Hepatocyte (in vitro differentiated cells): ENCODE results near the gene OGDH. TPM values are rescaled to one million over a fixed set of nuclear protein-coding genes. Genes with fewer than 3 reads are reported as not detected.
A peak's percentile ranks its signal among the peaks of the same experiment; 100 is the strongest.

Experiments used
- DNase-seq: peaks from one replicate; pipeline ENCODE4 v3.0.0-alpha.2; 2016; ENCODE audit warnings: low spot score
- H2AFZ ChIP-seq: fragments of 200-600 bp; sonication (generic); 2 replicates; pipeline ENCODE4 v1.6.0; 2016; ENCODE audit warnings: antibody characterized with exemption, mild to moderate bottlenecking
- H3K27ac ChIP-seq: fragments of 200-600 bp; sonication (generic); 2 replicates; pipeline ENCODE4 v1.5.1; 2016; ENCODE audit warnings: mild to moderate bottlenecking
- H3K27me3 ChIP-seq: fragments of 200-600 bp; sonication (generic); 2 replicates; pipeline ENCODE4 v1.6.1; 2016
- H3K36me3 ChIP-seq: fragments of 200-600 bp; sonication (generic); replicated peaks from 2 replicates; pipeline ENCODE4 v1.5.1; 2016; ENCODE audit warnings: low read depth; ENCODE audit not compliant: insufficient read depth
- H3K4me1 ChIP-seq: fragments of 200-600 bp; sonication (generic); 2 replicates; pipeline ENCODE4 v1.5.1; 2016; ENCODE audit warnings: mild to moderate bottlenecking, moderate library complexity; ENCODE audit not compliant: insufficient read depth
- H3K4me2 ChIP-seq: fragments of 200-600 bp; sonication (generic); 2 replicates; pipeline ENCODE4 v1.6.0; 2016
- H3K4me3 ChIP-seq: fragments of 200-600 bp; sonication (generic); 2 replicates; pipeline ENCODE4 v1.5.1; 2016; ENCODE audit warnings: mild to moderate bottlenecking
- H3K79me2 ChIP-seq: fragments of 200-600 bp; sonication (generic); 2 replicates; pipeline ENCODE4 v1.6.0; 2017; ENCODE audit warnings: mild to moderate bottlenecking
- H3K9me2 ChIP-seq: fragments of 200-600 bp; sonication (generic); replicated peaks from 2 replicates; pipeline ENCODE4 v1.6.0; 2017; ENCODE audit warnings: mild to moderate bottlenecking; ENCODE audit not compliant: insufficient read depth
- H3K9me3 ChIP-seq: fragments of 200-600 bp; sonication (generic); 2 replicates; pipeline ENCODE4 v1.5.1; 2016; ENCODE audit warnings: low read depth, mild to moderate bottlenecking
- H4K20me1 ChIP-seq: fragments of 200-600 bp; sonication (generic); 2 replicates; pipeline ENCODE4 v1.6.0; 2016; ENCODE audit warnings: mild to moderate bottlenecking; ENCODE audit not compliant: insufficient read depth, poor library complexity, severe bottlenecking
- EZH2 ChIP-seq: fragments of 200-600 bp; sonication (generic); IDR thresholded peaks from 2 replicates; pipeline ENCODE4 v1.6.1; 2016; ENCODE audit warnings: antibody characterized with exemption, mild to moderate bottlenecking, borderline replicate concordance
- EZH2phosphoT487 ChIP-seq: fragments of 200-600 bp; sonication (generic); IDR thresholded peaks from one replicate; pipeline ENCODE4 v1.6.1; 2018; ENCODE audit warnings: antibody characterized with exemption, mild to moderate bottlenecking, low read depth, moderate library complexity; ENCODE audit not compliant: unreplicated experiment, severe bottlenecking
- WGBS: methylation state at CpG from one replicate; pipeline ENCODE4 v1.1.6; 2016; ENCODE audit warnings: low lambda C conversion rate; ENCODE audit errors: missing lambda C conversion rate; 5-methylcytosine and 5-hydroxymethylcytosine counted together
- polyA plus RNA-seq: library from polyadenylated mRNA; unstranded; fragments of >200 nt; fragmentation: Nextera tagmentation; extraction: Ambion mirVana; gene quantifications from 2 replicates; pipeline ENCODE4 v1.2.1, GENCODE V29; 2016
- total RNA-seq: library from RNA; depleted of rRNA; stranded (reverse); fragments of >200 nt; gene quantifications from 2 replicates; pipeline ENCODE4 v1.2.3, GENCODE V29; 2014
- TF ChIP-seq, protein P1 (sequence below): fragments of 200-600 bp; sonication (generic); IDR thresholded peaks from 2 replicates; pipeline ENCODE4 v1.5.1; 2016; ENCODE audit warnings: antibody characterized with exemption, mild to moderate bottlenecking; ENCODE audit not compliant: poor library complexity

OGDH gene
- total and polyA plus RNA-seq, 2 experiments from 2014 or later, result 40.8 to 65.3 TPM

GRCh38 chr7:44615149-44615611, 8.8 kb downstream of the OGDH start:
- no peaks in the 10 kb centered on the region for H3K27me3 ChIP-seq
- H3K27ac ChIP-seq, result peak overlapping the region; percentile 94
- H2AFZ ChIP-seq, result no peak overlapping the region
- no peak overlapping the region for H3K4me3 ChIP-seq
- no peaks in the 10 kb centered on the region for H3K9me2 ChIP-seq
- 64% methylated on average over 2 of the region's 2 CpGs for WGBS
- TF ChIP-seq EZH2 (no peak), EZH2phosphoT487 (no peak)
- TF ChIP-seq, protein P1, sequence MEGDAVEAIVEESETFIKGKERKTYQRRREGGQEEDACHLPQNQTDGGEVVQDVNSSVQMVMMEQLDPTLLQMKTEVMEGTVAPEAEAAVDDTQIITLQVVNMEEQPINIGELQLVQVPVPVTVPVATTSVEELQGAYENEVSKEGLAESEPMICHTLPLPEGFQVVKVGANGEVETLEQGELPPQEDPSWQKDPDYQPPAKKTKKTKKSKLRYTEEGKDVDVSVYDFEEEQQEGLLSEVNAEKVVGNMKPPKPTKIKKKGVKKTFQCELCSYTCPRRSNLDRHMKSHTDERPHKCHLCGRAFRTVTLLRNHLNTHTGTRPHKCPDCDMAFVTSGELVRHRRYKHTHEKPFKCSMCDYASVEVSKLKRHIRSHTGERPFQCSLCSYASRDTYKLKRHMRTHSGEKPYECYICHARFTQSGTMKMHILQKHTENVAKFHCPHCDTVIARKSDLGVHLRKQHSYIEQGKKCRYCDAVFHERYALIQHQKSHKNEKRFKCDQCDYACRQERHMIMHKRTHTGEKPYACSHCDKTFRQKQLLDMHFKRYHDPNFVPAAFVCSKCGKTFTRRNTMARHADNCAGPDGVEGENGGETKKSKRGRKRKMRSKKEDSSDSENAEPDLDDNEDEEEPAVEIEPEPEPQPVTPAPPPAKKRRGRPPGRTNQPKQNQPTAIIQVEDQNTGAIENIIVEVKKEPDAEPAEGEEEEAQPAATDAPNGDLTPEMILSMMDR, result no peak
- peaks cover 99% of the 10 kb centered on the region for H3K79me2 ChIP-seq
- no peaks in the 10 kb centered on the region for H3K9me3 ChIP-seq
- H3K4me2 ChIP-seq, result peak overlapping the region; percentile 38
- DNase-seq, result peak; percentile 84
- peaks cover 11% of the 10 kb centered on the region for H4K20me1 ChIP-seq
- peaks cover 32% of the 10 kb centered on the region for H3K4me1 ChIP-seq
- no peaks in the 10 kb centered on the region for H3K36me3 ChIP-seq

DNA sequence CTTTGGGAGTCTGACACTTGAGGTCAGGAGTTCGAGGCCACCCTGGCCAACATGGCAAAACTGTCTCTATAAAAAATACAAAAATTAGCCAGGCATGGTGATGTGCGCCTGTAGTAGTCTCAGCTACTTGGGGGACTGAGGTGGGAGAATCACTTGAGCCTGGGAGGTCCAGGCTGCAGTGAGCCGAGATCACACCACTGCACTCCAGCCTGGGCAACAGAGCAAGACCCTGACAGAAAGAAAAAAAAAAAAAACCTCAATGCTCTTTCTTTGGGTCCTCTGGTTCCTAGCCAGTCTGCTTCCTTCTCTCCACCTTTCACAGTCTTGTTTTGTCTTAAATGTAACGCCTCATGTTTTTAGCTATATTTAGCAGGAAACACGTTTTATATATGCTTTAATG, 9.4 kb downstream of the OGDH start:
- Histone ChIP-seq H3K27me3 (no peaks in the 10 kb centered on the region), H3K4me3 (no peak overlapping the region), H3K9me3 (no peaks in the 10 kb centered on the region), H2AFZ (no peak overlapping the region), H3K4me2 (peak overlapping the region; percentile 38), H3K79me2 (peaks cover 99% of the 10 kb centered on the region), H3K27ac (peak overlapping the region; percentile 94), H3K9me2 (no peaks in the 10 kb centered on the region), H4K20me1 (peaks cover 11% of the 10 kb centered on the region), H3K36me3 (no peaks in the 10 kb centered on the region), H3K4me1 (peaks cover 32% of the 10 kb centered on the region)
- WGBS, result 94% methylated on average over 5 of the region's 5 CpGs
- no peak for TF ChIP-seq EZH2phosphoT487
- no peak for TF ChIP-seq EZH2
- DNase-seq, result no peak

DNA sequence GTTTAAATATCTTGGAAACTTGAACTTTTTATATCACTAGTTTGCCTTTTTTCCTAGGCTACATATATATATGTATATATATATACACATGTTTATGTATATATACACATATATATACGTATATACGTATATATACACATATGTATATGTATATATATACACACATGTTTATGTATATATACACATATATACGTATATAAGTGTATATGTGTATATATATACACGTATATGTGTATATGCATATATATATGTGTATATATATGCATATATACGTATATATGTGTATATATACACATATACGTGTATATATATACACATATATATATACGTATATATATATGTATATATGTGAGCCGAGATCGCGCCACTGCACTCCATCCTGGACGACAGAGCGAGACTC, 10.1 kb downstream of the OGDH start:
- Histone ChIP-seq H3K36me3 (no peaks in the 10 kb centered on the region), H3K4me3 (no peak overlapping the region), H2AFZ (no peak overlapping the region), H3K27ac (peak overlapping the region; percentile 94), H3K4me2 (no peak overlapping the region), H3K9me3 (no peaks in the 10 kb centered on the region), H3K27me3 (no peaks in the 10 kb centered on the region), H3K9me2 (no peaks in the 10 kb centered on the region), H4K20me1 (peaks cover 11% of the 10 kb centered on the region), H3K79me2 (peaks cover 99% of the 10 kb centered on the region), H3K4me1 (peaks cover 32% of the 10 kb centered on the region)
- TF ChIP-seq EZH2phosphoT487 (no peak), EZH2 (no peak)
- TF ChIP-seq, protein P1, result no peak
- 100% methylated on average over 9 of the region's 12 CpGs for WGBS
- no peak for DNase-seq

- peak; percentile 71 for DNase-seq
- Histone ChIP-seq H3K27me3 (no peaks in the 10 kb centered on the region), H3K36me3 (no peaks in the 10 kb centered on the region), H3K4me3 (no peak overlapping the region), H3K79me2 (peaks cover 99% of the 10 kb centered on the region), H2AFZ (no peak overlapping the region), H3K9me2 (no peaks in the 10 kb centered on the region), H4K20me1 (peaks cover 6% of the 10 kb centered on the region), H3K27ac (peak overlapping the region; percentile 97), H3K4me1 (peaks cover 33% of the 10 kb centered on the region), H3K4me2 (peak overlapping the region; percentile 55), H3K9me3 (no peaks in the 10 kb centered on the region)
- WGBS, result 74% methylated on average over 2 of the region's 2 CpGs
- TF ChIP-seq, protein P1, result no peak
- TF ChIP-seq EZH2phosphoT487 (no peak), EZH2 (no peak)
These were observed 10.9 kb downstream of the OGDH start for GRCh38 chr7:44617225-44617890.
